Right kidney (tissue), 1 donor: Measurements from ENCODE around the gene STON2.
"Not testable (repeated sequence)": the region's sequence is repeated elsewhere in the genome, so short reads cannot be mapped to it uniquely, and the experiment has no call there.

Source experiments
- DNase-seq: peaks from one replicate; pipeline ENCODE4 v3.0.0-alpha.2; 2016

Gene STON2

GRCh38 chr14:81382517-81383225 lies 17.5 kb downstream of the STON2 start:
- DNase-seq = no peak

DNA sequence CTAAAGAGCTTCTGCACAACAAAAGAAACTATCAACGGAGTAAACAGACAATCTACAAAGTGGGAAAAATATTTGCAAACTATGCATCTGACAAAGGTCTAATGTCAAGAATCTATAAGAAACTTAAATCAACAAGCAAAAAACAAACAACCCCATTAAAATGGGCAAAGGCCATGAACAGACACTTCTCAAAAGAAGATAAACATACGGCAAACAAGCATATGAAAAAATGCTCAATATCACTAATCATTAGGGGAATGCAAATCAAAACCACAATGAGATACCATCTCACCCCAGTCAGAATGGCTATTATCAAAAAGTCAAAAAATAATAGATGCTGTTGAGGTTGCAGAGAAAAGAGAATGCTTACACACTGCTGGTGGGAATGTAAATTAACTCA lies 20.1 kb downstream of the STON2 start:
- DNase-seq = not testable (repeated sequence)

DNA sequence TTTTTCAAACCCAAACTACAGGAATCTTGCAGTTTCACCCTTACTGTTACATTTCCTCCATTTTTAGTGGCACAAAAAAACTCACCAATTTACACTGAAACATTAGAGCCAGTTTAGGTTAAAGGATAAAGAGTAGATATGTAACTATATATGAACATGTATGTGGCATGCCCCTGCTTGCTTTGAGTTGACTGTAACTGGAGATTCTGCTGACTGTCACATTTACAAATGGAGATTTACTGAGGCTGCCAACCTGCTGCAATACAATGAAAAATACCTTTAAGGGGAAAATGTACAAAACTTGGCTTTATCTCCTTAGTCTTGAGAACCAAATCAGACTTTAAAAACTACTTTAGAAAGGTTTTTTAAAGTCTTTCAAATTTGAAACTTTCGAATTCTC lies 28.3 kb downstream of the STON2 start:
- DNase-seq = no peak

DNA sequence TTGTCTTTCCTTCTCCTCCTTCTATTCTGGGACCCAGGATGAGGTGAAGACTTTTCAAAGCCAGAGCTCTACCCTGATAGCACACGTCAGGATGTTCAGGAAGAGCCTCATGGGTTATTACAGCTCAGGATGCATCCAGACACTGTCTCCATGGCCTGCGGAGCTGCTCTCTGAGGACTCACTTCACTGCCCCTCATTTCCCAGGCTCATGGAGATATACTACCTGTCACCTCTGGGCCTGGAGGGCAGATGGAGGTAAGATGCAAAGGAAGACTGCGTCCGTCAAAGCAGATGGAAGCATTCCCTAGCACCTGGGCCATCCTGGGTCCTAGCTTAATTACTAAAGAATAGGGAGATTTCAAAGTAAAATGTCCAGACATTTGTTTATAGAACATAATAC lies 32.6 kb downstream of the STON2 start:
- DNase-seq = no peak

- no peak for DNase-seq
Observed at GRCh38 chr14:81366884-81367283, 33.2 kb downstream of the STON2 start.

DNA sequence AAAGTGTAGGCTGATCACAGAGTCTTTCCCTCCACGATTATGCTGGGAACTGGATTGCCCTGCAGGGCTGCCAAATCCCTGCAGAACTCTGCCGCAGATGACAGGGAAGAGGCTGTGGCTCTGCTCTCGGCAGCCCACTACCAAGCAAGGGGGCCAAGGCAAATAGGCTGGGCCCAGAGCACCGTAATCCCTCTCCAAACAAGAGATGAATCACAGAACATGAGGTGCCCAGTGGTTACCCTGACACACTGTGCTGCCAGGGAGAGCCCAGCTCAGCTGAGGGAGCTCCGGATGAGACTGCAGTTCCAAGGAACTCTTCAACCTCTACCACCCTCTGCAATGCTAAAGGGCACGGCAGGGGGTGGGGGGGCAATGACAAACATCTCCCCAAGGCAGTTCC lies 33.9 kb downstream of the STON2 start:
- no peak for DNase-seq

DNA sequence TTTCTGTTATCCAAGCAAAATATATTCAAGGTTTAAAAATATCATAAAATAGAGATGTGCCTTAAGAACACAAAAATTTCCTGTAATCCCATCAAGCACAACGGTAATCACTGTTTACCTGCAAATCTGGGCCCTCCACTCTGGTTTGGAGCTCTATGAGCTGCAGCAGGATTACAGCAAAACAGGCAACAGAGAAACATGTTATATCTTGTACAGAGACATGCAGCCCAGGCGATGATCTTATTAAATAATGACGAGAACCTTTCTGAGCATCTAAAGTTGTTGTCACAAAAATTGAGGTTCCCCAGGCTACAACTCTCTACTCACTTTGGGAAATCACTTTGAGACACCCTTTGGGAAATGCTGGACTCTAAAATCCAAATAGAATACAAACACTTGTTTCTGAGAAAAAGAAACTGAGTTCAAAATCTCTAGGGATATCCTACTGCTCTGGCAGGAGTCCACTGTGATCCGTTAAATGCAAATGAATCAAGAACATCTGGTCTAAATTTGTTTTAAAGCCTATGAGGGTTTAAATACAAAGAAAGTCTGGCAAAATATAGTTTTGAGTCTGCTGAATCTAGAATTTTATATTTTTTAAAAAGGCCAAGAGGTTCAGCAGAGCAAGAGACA lies 36.3 kb downstream of the STON2 start:
- DNase-seq = no peak

DNA sequence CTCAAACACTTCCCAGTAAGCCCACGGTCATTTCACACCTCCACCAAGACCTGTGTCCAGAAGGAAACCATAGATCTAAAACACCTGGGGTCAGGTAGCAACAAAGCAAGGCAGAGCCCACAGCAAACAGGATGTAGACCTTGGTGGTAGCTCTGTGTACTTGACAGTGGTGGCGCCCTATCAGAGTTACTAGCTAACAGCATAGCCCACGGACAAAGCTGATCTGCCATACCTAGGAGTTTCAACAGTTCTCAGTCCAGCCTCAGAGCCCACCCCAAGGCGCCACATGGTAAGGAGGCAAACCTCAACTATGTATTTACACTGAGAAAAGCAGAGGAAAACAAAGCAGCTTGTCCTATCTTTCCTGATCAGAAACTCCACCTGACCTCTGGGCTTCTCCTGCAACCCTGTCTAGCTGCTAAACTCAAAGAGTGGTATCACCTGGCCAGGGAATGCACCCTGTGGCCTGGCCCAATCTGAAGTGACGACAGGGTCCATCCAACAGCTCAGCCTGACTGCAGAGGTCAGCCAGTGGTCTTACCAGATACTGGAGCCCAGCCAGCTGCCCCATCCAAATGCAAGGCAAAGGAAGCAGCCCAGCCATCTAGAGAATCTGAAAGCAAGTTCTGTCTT lies 46.3 kb downstream of the STON2 start:
- DNase-seq = no peak

- no peak for DNase-seq
Observed at GRCh38 chr14:81352413-81352812, 47.7 kb downstream of the STON2 start.

GRCh38 chr14:81351205-81351604 lies 48.9 kb downstream of the STON2 start:
- DNase-seq = no peak

DNA sequence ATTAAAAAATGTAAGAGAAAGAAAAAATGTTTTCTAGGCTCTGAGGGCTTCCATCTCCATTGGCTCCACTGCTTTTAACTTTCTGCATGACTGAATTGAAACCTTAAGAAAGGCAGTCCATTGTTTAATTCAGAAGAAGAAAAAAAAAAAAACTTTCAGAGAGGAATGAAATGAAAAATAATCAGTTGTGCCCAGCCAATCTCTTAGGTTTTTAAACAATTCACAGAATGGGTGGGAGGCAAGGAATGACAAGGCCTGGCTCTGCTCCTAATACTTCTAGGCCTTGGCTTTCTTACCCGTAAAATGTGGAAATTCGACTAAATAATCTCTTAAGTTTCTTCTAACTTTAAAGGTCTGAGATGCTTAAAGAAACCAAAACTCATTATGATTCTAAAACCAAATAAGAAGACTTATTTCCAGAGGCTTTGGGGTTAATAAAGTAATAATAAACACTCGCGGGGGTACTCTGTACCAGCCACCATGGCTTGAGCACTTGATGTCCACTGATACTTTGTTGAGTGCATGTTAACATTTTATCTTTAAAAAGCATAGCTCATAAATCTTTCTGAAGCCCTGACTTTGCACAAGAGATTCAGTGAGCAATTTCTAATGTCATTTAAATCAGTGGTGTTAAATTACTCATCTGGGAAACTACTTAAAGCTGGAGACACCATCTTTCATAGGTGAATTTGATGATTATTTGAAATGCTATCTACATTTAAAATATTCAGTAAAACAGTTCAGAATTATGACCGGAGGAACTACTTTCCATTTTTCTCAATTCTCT lies 49.6 kb downstream of the STON2 start:
- DNase-seq = no peak

GRCh38 chr14:81348061-81348460 lies 52.1 kb downstream of the STON2 start:
- DNase-seq = no peak

- DNase-seq = no peak
Observed at GRCh38 chr14:81345781-81346180, 54.3 kb downstream of the STON2 start.

DNA sequence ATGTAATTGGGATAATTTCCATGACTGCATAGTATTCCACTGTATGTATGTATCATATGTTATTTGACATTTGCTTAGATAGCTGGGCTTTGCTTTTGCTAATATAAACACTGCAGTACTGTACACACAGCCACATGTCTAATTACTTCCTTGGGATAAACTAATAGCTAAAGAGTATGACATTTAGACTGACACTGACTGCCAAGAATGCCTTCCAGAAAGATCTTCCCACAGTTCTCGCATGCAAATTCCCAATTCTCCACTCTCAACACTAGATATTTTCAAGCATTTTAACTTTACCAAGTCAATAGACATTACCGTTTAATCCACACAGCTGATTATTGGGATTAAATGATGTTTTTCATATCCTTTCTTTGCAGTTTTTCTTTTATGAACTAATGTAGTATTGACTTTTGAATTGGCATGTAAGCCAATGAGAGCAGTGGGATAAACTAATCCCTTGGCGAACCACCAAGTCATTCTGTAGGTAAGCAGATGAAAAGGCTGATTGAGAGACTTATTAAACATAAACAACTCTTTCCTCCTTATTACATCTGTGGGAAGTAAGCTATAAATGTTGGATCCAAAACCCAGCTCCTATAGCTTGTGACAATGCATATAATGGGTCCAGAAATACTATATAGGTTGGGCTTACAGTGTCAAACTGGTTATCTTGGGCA lies 55.5 kb downstream of the STON2 start:
- no peak for DNase-seq

DNA sequence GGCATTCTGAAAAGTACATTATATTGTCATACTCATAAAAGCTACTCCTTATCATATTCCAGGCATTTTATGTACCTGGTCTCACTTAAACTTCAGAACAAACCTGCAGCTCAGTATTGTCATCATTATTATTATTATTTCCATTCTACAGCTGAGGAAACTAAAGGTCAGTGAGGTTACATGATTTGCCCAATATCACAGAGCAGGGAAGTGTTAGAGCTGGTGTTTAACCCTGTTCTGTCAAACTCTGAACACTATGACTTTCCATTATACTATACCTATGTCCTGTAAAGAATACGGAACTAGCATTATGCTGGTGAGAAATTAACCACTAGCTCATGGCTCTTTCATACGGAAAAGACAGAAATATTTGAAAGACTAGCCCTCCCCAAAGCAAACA lies 56.4 kb downstream of the STON2 start:
- DNase-seq = no peak

GRCh38 chr14:81342850-81343580 lies 57.1 kb downstream of the STON2 start:
- no peak for DNase-seq

GRCh38 chr14:81341781-81342180 lies 58.3 kb downstream of the STON2 start:
- no peak for DNase-seq

GRCh38 chr14:81341370-81341769 lies 58.8 kb downstream of the STON2 start:
- DNase-seq = no peak

DNA sequence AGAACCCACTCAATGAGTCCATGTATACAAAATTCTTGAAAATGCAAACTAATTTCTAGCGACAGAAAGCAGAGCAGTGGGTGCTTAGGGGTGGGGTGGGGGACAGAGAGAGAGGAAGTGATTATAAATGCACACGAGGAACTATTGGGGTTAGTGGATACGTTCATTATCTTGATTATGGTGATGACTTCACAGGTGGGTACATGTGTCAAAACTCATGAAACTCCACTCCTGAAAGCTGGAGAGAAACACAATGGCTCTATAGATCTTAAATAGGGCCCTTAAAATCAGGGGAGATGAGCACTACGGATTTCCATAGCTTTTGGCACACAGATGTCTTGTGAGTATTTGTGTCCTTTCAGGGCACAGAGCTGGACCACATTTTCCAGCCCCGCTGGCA lies 59.9 kb downstream of the STON2 start:
- DNase-seq = no peak

- no peak for DNase-seq
Observed at GRCh38 chr14:81337073-81337472, 63.1 kb downstream of the STON2 start.

DNA sequence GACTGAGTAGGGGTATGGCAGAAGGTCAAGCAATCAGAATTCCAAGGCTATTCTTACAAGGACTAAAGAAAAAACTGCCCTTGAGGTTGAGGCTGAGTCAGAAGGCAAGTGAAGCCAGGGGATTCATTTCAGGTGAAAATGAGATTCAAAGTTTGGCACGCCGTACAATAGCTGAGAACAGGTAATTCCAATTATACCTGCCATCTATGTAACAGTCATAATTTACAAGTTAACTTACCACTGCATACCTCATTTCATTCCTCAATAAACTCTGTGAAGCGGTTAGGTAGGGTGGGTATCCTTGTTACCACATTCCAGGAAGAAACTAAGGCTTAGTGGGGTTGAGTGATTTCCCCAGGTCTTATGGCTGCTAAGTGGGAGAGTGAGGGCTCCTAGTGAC lies 64.1 kb downstream of the STON2 start:
- DNase-seq = no peak

DNA sequence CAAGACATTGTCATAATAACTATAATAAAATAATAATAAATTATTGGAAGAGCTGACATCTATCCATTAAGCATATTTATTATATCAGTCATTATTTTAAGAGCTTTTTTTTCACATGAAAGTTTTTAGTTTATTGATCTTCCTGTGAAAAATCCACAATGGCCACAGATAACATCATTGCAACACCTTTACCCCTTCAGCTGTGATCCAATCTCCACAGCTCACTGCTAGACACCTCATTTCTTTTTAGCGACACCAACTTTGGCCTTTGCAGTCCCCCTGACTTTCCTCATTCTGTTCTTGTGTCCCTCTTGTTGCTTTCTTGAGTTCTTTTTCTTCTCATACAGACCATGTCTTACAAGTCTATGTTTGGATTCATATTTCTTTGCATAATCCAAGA lies 67.4 kb downstream of the STON2 start:
- DNase-seq = no peak
